Breast epithelium (tissue), 4 donors: ENCODE data around the gene CYB5R3. TPM values are rescaled to one million over a fixed set of nuclear protein-coding genes. Genes with fewer than 3 reads are reported as not detected.
"Not testable (repeated sequence)": the region's sequence is repeated elsewhere in the genome, so short reads cannot be mapped to it uniquely, and the experiment has no call there.

ENCODE experiments used
- DNase-seq, 2 donors: peaks; one replicate each; pipeline ENCODE4 v3.0.0-alpha.2; 2019; ENCODE audit warnings: low spot score in 2 of 2
- H3K27ac ChIP-seq, 2 donors: fragments of 200-600 bp; sonication (generic) in 1 of 2; one replicate each; pipeline ENCODE4 v1.5.1; 2016 to 2019; ENCODE audit warnings: mild to moderate bottlenecking in 1 of 2
- H3K27me3 ChIP-seq, 2 donors: fragments of 200-600 bp; sonication (generic) in 1 of 2; one replicate each; pipeline versions ENCODE4 v1.5.1 to v1.6.0; 2017 to 2019; ENCODE audit warnings: control low read depth in 1 of 2, mild to moderate bottlenecking in 1 of 2
- H3K36me3 ChIP-seq: fragments of 200-600 bp; one replicate; pipeline ENCODE4 v1.5.1; 2019
- H3K4me1 ChIP-seq, 2 donors: fragments of 200-600 bp; sonication (generic); one replicate each; pipeline ENCODE4 v1.5.1; 2016 to 2019; ENCODE audit warnings: control low read depth in 1 of 2
- H3K4me3 ChIP-seq, 3 donors: fragments of 200-600 bp; sonication (generic); 1 replicate in 2 of 3; 2 replicates in 1 of 3; pipeline ENCODE4 v1.5.1; 2016 to 2019; ENCODE audit warnings: mild to moderate bottlenecking in 3 of 3, moderate library complexity in 2 of 3
- H3K9me3 ChIP-seq, 2 donors: fragments of 200-600 bp; sonication (generic) in 1 of 2; one replicate each; pipeline ENCODE4 v1.5.1; 2016 to 2019; ENCODE audit warnings: control low read depth in 1 of 2
- POLR2A ChIP-seq: fragments of 450-650 bp; IDR thresholded peaks from one replicate; pipeline ENCODE4 v1.6.1; 2016; ENCODE audit warnings: antibody characterized with exemption, mild to moderate bottlenecking, moderate library complexity
- POLR2AphosphoS5 ChIP-seq, 3 donors: sonication (generic); formaldehyde crosslinking; IDR thresholded peaks; one replicate each; pipeline ENCODE4 v1.6.1; 2017; ENCODE audit warnings: antibody characterized with exemption in 3 of 3
- intact Hi-C: fragments of 100-400 bp; cut with DNase I; formaldehyde crosslinking; loops from one replicate; pipeline ENCODE4 v1.15.1; 2023; ENCODE audit warnings: low total_unique reads
- total RNA-seq, 3 donors: library from RNA; depleted of rRNA; stranded (reverse); fragments of >200 nt; gene quantifications; one replicate each; pipeline ENCODE4 v1.1.0, GENCODE V29; 2016
- TF ChIP-seq, protein P1 (sequence below), 3 donors: fragments of 450-650 bp; IDR thresholded peaks; one replicate each; pipeline ENCODE4 v1.5.1; 2016 to 2017; ENCODE audit warnings: antibody characterized with exemption in 3 of 3, mild to moderate bottlenecking in 3 of 3, moderate library complexity in 3 of 3

Gene CYB5R3
- total RNA-seq, 3 donors from 2014 or later: 56.5 to 248 (median 87.5) TPM

DNA sequence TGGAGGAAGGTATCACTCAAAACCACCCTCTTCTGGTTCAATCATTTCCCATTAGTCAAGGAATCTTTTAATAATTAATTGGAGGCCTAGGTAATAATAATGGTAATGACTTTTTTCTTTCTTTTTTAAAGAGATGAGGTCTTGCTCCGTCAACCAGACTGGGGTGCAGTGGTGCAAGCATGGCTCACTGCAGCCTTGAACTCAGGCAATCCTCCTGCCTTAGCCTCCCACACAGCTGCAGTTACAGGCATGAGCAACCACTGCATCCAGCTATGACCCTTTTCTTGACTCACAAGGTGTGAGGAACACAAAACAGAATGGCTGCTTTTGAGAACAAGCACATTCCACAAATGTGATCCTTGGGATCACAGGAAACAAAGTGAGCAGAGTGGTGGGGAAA is 38.1 kb downstream of the CYB5R3 start:
- no peaks in the 10 kb centered on the region for H3K36me3 ChIP-seq
- H3K4me3 ChIP-seq: no peak overlapping the region
- H3K27me3 ChIP-seq: no peaks in the 10 kb centered on the region
- intact Hi-C loops: no loop called here
- H3K4me1 ChIP-seq: peaks cover 10 to 23% of the 10 kb centered on the region in 2 donors
- no peak for DNase-seq
- peak overlapping the region in 1 of 2 donors; percentile 89 for H3K27ac ChIP-seq
- no peaks in the 10 kb centered on the region for H3K9me3 ChIP-seq
- TF ChIP-seq POLR2A (no peak), POLR2AphosphoS5 (IDR thresholded peaks at IDR 0.05) (no peak)
- TF ChIP-seq, protein P1, sequence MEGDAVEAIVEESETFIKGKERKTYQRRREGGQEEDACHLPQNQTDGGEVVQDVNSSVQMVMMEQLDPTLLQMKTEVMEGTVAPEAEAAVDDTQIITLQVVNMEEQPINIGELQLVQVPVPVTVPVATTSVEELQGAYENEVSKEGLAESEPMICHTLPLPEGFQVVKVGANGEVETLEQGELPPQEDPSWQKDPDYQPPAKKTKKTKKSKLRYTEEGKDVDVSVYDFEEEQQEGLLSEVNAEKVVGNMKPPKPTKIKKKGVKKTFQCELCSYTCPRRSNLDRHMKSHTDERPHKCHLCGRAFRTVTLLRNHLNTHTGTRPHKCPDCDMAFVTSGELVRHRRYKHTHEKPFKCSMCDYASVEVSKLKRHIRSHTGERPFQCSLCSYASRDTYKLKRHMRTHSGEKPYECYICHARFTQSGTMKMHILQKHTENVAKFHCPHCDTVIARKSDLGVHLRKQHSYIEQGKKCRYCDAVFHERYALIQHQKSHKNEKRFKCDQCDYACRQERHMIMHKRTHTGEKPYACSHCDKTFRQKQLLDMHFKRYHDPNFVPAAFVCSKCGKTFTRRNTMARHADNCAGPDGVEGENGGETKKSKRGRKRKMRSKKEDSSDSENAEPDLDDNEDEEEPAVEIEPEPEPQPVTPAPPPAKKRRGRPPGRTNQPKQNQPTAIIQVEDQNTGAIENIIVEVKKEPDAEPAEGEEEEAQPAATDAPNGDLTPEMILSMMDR (IDR thresholded peaks at IDR 0.05): no peak

DNA sequence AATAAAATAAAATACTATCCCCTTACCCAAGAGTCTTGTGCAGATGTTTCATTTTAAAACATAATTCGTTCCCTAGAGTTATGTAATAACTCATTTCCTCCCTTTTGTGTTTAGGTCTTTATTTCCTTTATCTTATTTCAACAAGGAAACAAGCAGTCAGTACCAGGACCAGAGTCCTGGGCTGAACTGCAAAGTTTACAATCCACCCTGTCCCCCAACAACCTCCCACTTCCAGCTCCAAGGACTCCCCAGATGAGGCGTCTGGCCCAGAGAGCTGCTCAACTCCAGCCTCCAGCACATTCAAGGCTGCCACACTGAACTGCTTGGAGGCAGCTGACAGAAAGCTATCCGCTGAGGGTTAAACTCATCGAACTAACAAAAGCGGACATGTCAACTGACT is 39.0 kb downstream of the CYB5R3 start:
- Histone ChIP-seq H3K4me1 (peaks cover 5 to 23% of the 10 kb centered on the region in 2 donors), H3K27ac (peak overlapping the region; percentile 89 to 91), H3K9me3 (no peaks in the 10 kb centered on the region), H3K27me3 (no peaks in the 10 kb centered on the region), H3K36me3 (no peaks in the 10 kb centered on the region), H3K4me3 (no peak overlapping the region)
- DNase-seq: no peak
- intact Hi-C loops: no loop called here
- TF ChIP-seq, protein P1 (IDR thresholded peaks at IDR 0.05): no peak
- TF ChIP-seq POLR2AphosphoS5 (IDR thresholded peaks at IDR 0.05) (no peak), POLR2A (no peak)

DNA sequence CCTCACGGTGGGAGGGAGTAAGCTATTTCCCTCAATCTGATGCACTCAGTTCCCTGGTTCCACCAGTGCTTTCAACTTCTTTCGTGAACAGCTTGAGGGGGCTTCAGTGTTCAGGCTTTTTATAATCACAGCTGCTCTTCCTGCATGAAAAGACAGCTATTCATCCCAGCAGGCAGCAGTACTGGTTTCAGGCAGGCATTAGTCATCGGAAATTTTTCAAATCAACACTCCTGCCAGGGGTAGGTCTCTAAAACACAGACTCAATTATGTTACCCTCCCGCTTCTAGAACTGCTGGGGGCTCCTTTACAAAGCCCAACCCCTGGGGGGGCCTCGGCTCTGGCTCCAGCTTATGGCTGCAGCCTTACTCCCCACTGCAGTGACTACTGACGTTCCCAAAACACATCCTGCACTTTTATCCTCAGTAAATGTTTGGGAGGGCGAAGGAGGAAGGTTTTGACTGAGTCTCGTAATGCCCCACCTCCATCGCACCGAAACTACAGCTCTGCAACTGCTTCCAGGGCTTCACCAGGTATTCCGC is 40.3 kb downstream of the CYB5R3 start:
- Histone ChIP-seq H3K36me3 (no peaks in the 10 kb centered on the region), H3K4me3 (peak overlapping the region in 2 of 3 donors; percentile 5 to 49), H3K27ac (peak overlapping the region; percentile 89 to 91), H3K27me3 (no peaks in the 10 kb centered on the region), H3K9me3 (no peaks in the 10 kb centered on the region), H3K4me1 (peaks cover 14 to 28% of the 10 kb centered on the region in 2 donors)
- DNase-seq: no peak
- intact Hi-C loops: no loop called here
- TF ChIP-seq, protein P1 (IDR thresholded peaks at IDR 0.05): no peak
- TF ChIP-seq POLR2A (no peak), POLR2AphosphoS5 (IDR thresholded peaks at IDR 0.05) (no peak)

DNA sequence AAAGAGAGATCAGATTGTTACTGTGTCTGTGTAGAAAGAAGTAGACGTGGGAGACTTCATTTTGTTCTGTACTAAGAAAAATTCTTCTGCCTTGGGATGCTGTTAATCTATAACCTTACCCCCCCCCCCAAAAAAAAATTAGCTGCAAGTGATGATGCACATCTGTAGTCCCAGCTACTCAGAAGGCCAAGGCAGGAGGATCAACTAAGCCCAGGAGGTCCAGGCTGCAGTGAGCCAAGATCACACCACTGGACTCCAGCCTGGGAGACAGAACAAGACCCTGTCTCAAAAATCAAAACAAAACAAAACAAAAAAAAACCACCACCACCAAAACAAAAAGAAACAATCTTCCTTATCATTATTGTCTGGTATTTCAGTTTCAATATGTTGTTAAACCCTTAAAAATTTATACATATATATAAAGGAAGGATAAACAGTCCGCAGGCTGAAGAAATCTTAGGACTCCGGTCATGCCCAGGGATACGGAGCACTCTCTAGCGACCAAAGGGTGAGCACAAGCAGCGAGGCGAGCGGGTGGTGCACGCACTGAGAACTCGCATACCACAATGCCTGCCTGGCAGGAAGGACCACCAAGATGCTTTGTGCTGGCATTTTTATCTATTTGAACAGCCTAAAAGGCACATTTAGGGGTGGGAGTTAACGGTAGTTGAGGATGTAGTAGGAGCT is 40.9 kb downstream of the CYB5R3 start:
- Histone ChIP-seq H3K27ac (peak overlapping the region; percentile 89 to 91), H3K4me1 (peaks cover 12 to 28% of the 10 kb centered on the region in 2 donors), H3K4me3 (peak overlapping the region in 1 of 3 donors; percentile 49), H3K9me3 (no peaks in the 10 kb centered on the region), H3K27me3 (no peaks in the 10 kb centered on the region), H3K36me3 (no peaks in the 10 kb centered on the region)
- no peak for DNase-seq
- intact Hi-C loops: no loop called here
- TF ChIP-seq POLR2A: no peak
- TF ChIP-seq, protein P1 (IDR thresholded peaks at IDR 0.05): no peak
- TF ChIP-seq POLR2AphosphoS5 (IDR thresholded peaks at IDR 0.05): no peak

DNA sequence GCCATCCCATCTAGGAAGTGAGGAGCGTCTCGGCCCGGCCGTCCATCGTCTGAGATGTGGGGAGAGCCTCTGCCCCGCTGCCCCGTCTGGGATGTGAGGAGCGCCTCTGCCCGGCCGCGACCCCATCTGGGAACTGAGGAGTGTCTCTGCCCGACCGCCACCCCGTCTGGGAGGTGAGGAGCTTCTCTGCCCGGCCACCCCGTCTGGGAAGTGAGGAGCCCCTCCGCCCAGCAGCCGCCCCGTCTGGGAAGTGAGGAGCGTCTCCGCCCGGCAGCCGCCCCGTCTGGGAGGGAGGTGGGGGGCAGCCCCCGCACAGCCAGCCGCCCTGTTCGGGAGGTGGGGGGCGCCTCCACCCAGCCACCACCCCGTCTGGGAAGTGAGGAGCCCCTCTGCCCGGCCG is 41.6 kb downstream of the CYB5R3 start:
- H3K9me3 ChIP-seq, DNase-seq, intact Hi-C loops, H3K4me3 ChIP-seq, H3K27me3 ChIP-seq, H3K36me3 ChIP-seq: not testable (repeated sequence)
- H3K27ac ChIP-seq: peak overlapping the region; percentile 29 to 89
- peaks cover 9 to 22% of the 10 kb centered on the region in 2 donors for H3K4me1 ChIP-seq
